ENCODE data around the gene DNAH8.
"Not testable (repeated sequence)": the region's sequence is repeated elsewhere in the genome, so short reads cannot be mapped to it uniquely, and the experiment has no call there.

Gene DNAH8

GRCh38 chr6:38715016-38715689 lies at the start of gene DNAH8:
DNAH8 (plus strand) TSS chr6:38715311; CDS start chr6:38722810, 7,499 bp downstream.
- DNase-seq (ENCODE audit: low read depth): peak; percentile 2

DNA sequence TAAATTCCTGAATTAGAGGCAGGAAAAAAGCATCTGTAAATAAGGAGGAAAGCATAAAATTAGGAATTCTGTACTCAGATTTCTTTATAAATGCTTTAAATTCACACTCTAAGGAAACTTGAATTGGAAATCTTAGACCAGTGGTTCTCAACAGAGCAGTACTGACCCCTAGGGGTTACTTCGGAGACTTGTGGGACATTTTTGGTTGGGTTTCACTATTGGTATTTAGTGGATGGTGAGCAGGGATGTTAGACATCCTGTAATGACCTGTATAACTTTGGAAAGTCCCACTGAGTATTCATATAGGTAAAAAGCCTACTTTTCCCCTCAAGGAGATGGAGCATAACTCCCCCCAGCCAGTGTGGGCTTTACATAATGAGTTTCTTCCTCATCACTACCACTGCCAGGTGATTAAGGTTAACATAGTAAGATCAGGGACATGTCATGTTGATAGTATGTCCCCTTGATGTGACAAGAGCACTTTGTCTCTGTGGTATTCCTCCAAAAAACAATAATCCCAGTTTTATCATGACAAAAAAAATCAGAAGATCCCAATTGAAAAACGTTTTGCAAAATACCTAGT lies 43.1 kb upstream of the DNAH8 start:
- no peak for DNase-seq (ENCODE audit: low read depth)

DNA sequence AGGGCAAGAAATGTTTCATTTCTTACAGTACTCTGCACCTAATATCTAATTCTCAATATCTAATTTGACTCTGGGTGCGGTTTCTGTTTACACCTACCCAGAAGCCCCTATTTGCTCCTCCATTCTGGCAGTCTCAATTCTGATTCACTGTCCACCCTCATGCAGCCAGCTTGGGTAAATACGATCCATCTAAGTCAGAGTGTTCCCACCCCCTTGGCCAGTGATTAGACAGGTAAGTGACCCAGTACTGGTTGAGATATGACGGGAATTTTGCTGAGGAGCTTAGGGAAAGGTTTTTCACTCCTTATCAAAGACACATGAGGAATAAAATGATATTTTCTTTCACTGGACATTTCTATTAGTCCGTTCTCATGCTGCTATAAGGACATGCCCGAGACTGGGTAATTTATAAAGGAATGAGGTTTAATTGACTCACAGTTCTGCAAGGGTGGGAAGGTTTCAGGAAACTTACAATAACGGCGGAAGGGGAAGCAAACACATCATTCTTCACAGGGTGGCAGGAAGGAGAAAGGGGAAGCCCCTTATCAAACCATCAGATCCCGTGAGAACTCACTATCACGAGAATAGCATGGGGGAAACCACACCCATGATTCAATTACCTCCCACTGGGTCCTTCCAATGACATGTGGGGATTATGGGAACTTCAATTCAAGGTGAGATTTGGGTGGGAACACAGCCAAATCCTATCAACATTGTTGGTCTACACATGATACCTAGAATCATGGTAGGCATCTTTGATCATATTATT lies 41.5 kb upstream of the DNAH8 start:
- DNase-seq (ENCODE audit: low read depth): no peak

DNA sequence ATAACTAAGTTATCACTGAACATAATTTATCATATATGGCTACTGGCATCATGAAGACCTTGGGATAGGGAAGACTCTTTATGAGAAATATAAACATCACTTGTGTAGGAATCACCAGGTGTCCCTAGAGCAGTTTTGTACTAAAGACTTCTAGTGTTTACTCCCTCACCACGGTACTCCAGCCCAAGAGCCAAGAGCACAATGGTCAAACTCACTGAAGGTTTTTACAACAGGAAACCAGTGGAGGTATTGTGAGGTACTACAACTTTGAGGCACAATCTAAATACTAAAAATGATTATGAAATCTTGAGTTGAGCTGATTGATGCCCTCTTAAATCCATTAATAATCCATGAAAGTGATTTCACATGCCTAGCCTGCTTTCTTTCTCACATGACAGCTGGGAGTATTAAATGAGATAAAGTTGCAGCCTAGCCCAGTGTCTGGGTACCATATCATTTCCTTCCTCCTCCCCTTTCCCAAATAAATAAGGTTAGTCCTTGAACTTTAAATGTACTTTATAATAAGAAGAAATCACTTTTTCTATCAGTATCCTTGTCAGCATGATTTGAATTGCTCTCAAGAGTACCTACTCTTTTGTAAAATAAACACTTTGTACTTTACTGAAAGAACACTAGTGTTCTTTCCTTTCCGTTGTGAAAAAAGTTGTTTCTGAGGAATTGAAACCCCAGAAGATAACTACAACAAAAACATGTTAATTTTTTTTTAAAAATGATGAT lies 38.7 kb upstream of the DNAH8 start:
- no peak for DNase-seq (ENCODE audit: low read depth)

DNA sequence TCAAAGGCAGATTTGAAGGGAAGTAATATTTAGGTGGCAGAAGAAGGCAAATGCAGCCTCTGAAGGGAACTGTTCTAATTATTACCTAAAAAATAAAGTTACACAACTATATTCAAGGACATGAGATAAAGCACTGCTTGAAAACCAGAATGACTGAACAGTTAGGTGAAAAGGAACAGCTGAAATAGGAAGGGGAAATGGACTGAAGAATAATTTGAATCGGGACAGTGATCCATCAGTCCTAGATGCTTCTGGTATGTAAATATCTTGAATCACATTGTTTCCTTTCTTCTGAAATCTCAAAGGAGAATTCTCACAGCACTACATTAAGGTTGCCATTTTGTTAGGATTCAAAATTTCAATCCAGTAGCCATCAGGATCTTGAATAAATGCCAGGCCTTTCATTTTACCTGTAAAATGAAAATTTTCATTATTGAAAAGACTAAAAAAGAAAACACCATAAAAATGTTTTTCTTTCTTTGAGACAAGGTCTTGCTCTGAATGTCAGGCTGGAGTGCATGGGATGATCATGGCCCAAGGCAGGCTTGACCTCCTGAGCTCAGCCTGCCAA lies 38.1 kb upstream of the DNAH8 start:
- DNase-seq (ENCODE audit: low read depth): no peak

GRCh38 chr6:38678178-38678760 lies 36.8 kb upstream of the DNAH8 start:
- no peak for DNase-seq (ENCODE audit: low read depth)

GRCh38 chr6:38679668-38680067 lies 35.4 kb upstream of the DNAH8 start:
- DNase-seq (ENCODE audit: low read depth): no peak

DNA sequence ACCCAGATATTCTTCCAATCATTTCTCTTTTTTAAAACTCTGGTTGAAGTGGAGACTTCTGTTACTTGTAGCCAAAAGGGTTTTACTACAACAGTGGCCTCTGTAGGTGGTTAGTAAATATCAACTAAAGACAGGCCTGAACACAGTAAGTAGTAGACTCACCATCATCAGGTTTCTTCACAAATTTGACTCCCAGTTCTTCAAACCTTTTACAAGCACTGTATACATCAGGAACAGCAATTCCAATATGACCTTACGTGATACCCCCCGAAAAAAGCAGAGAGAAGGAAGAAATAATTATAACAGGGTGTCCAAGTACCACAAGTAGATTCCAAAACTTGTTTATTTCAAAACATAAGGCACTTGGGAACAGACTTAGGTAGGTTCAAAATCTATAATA lies 33.3 kb upstream of the DNAH8 start:
- no peak for DNase-seq (ENCODE audit: low read depth)

- DNase-seq (ENCODE audit: low read depth): no peak
Observed at GRCh38 chr6:38684237-38684636, 30.9 kb upstream of the DNAH8 start.

GRCh38 chr6:38684904-38685303 lies 30.2 kb upstream of the DNAH8 start:
- DNase-seq (ENCODE audit: low read depth): no peak

DNA sequence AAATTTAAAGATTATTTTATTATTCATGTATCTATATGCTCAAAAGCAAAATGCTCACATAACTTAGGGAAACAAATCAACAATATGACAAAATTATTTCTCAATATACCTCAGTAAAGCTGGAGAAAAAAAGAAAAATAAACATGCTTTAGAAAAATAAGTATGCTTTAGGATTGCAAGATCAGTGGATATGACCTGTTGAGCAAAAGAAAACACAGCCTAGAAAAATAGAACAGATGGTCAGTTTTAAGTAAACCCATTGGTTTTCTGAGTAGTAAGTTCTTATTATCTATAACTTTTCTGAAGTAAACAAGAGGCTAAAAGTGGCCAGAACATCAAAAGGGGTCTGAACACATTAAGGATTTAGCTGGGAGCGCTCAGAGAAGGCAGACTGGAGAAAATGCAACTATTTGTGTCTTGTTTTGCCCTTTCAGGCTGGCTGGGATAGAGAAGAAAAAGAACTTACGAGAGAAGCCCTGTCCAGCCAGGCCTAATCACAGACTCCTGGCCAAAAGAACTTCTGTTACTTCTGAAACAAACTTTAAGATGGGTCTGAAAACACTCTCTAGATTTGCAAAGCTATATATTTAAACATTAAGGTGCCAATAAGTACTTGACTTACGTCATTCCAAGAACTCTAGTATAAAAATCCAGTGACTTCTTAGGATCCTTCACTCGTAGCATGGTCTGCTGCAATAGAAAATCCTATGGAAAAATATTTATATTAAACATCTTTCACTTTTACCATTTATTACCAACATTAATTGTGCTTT lies 28.7 kb upstream of the DNAH8 start:
- no peak for DNase-seq (ENCODE audit: low read depth)

GRCh38 chr6:38687043-38687353 lies 28.1 kb upstream of the DNAH8 start:
- DNase-seq (ENCODE audit: low read depth): no peak

DNA sequence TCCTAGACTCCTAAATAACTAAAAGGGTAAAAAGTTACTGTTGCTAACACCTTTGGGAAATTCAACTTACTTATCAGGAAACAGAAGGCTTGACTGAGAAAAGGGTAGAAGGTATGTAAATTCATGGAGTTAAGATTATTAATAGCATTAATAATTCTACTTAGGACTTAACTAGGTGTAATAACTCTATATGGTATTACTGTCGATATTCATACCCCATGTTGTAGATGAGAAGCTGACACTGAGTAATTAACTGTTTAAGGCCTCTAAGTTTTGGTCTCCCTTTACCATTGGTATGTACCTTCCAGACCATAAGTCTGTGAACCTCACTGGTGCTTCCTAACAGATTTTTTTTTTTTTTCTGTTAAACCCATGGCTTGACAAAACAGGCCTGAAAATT lies 27.6 kb upstream of the DNAH8 start:
- no peak for DNase-seq (ENCODE audit: low read depth)

DNA sequence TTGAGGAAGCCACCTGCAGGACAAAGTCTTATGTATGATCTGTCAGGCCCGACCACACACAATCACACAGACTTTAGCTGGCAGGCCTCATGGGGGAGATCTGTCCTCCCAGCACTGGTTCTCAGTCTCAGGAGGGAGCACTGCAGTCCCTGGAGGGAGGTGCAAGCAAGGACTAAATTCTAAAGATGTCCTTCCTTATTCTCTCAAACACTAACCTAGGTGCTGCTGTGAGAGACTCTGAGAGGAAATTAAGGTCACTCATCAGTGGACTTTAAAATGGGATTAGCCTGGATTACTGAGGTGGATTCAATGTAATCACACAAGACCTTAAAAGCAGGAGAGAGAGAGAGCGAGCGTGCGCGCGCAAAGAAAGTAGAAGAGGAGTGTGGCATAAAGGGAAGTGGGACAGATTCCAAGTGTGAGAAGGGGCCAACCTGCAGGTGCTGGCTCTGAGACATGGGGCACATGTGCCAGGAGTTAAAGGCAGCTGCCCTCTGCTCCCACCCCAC lies 26.5 kb upstream of the DNAH8 start:
- no peak for DNase-seq (ENCODE audit: low read depth)

- DNase-seq (ENCODE audit: low read depth): no peak
Observed at GRCh38 chr6:38695227-38695900, 19.7 kb upstream of the DNAH8 start.

- DNase-seq (ENCODE audit: low read depth): no peak
Observed at GRCh38 chr6:38695933-38696332, 19.2 kb upstream of the DNAH8 start.

DNA sequence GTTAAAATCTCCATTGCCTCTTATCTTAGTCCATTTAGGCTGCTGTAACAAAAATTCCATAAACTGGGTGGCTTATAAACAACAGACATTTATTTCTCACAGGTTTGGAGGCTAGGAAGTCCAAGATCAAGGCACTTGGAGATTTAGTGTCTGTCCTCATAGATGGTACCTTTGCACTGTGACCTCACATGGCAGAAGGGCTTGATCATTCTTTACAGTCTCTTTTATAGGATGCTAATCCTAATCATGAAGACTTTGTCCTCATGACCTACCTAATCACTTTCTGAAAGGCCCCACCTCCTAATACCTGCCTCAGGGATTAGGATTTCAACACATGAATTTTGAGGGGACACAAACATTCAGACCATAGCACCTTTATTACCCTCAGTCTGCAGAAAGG lies 18.8 kb upstream of the DNAH8 start:
- DNase-seq (ENCODE audit: low read depth): no peak

GRCh38 chr6:38697846-38698245 lies 17.3 kb upstream of the DNAH8 start:
- DNase-seq (ENCODE audit: low read depth): no peak

DNA sequence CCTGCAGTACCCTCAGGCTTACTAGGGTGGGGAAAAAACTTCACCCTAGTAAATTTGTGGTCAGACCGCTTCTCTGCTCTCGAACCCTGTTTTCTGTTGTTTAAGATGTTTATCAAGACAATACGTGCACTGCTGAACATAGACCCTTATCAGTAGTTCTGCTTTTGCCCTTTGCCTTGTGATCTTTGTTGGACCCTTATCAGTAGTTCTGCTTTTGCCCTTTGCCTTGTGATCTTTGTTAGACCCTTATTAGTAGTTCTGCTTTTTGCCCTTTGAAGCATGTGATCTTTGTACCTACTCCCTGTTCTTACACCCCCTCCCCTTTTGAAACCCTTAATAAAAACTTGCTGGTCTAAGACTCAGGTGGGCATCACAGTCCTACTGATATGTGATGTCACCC lies 15.4 kb upstream of the DNAH8 start:
- DNase-seq (ENCODE audit: low read depth): not testable (repeated sequence)

- no peak for DNase-seq (ENCODE audit: low read depth)
Observed at GRCh38 chr6:38701551-38701950, 13.6 kb upstream of the DNAH8 start.

Data from activated T-helper 9 cell treated with anti-CD3 and anti-CD28 coated beads, Interleukin-2, amount 50 U/mL, for 16 hours (primary cell).